SJSA1 (cell line): Measurements from ENCODE around the gene DDT. TPM values are rescaled to one million over a fixed set of nuclear protein-coding genes. Genes with fewer than 3 reads are reported as not detected.
"Not testable (repeated sequence)": the region's sequence is repeated elsewhere in the genome, so short reads cannot be mapped to it uniquely, and the experiment has no call there.

Source experiments
- DNase-seq, 2 experiments: peaks; one replicate each; pipeline ENCODE4 v3.0.0-alpha.2; 2015 to 2020; ENCODE audit warnings: low spot score in 2 of 2, low read depth in 1 of 2
- H3K27ac ChIP-seq: fragments of 250-450 bp; sonication (Bioruptor Pico); 2 replicates; pipeline ENCODE4 v1.5.1; 2020; ENCODE audit warnings: mild to moderate bottlenecking, moderate library complexity
- H3K27me3 ChIP-seq: fragments of 250-450 bp; sonication (Bioruptor Pico); replicated peaks from 2 replicates; pipeline ENCODE4 v1.5.1; 2020; ENCODE audit warnings: mild to moderate bottlenecking, moderate library complexity
- H3K36me3 ChIP-seq: fragments of 250-450 bp; sonication (Bioruptor Pico); 2 replicates; pipeline ENCODE4 v1.5.1; 2020; ENCODE audit warnings: mild to moderate bottlenecking
- H3K4me1 ChIP-seq: fragments of 250-450 bp; sonication (Bioruptor Pico); replicated peaks from 2 replicates; pipeline ENCODE4 v1.6.1; 2021; ENCODE audit warnings: mild to moderate bottlenecking
- H3K4me3 ChIP-seq: fragments of 250-450 bp; sonication (Bioruptor Pico); 2 replicates; pipeline ENCODE4 v1.5.1; 2020; ENCODE audit warnings: mild to moderate bottlenecking
- H3K9me3 ChIP-seq: fragments of 250-450 bp; sonication (Bioruptor Pico); replicated peaks from 2 replicates; pipeline ENCODE4 v1.5.1; 2020; ENCODE audit warnings: mild to moderate bottlenecking
- total RNA-seq: library from RNA; depleted of rRNA; stranded (reverse); fragments of >200 nt; shearing (Covaris generic); gene quantifications from 2 replicates; pipeline ENCODE4 v1.2.3, GENCODE V29; 2014

The DDT gene
- total RNA-seq, 1 experiment from 2014 or later = 86.0 TPM

GRCh38 chr22:24005201-24005600 lies 31.0 kb upstream of the DDT start, which contains the start of gene GSTT4:
Gene GSTT4, minus strand, starts transcription at chr22:24005453. Its CDS starts 97 bp downstream, at chr22:24005356.
- Histone ChIP-seq H3K4me3 (no peak within 1 kb of the TSS), H3K27me3 (no peaks in the 10 kb centered on the region), H3K4me1 (peaks cover 6% of the 10 kb centered on the region), H3K9me3 (0 out of 2 replicates have a peak, but pooled peaks cover 3% of the 10 kb centered on the region), H3K27ac (no peak within 1 kb of the TSS), H3K36me3 (no peaks in the 10 kb centered on the region)
- no peak for DNase-seq

DNA sequence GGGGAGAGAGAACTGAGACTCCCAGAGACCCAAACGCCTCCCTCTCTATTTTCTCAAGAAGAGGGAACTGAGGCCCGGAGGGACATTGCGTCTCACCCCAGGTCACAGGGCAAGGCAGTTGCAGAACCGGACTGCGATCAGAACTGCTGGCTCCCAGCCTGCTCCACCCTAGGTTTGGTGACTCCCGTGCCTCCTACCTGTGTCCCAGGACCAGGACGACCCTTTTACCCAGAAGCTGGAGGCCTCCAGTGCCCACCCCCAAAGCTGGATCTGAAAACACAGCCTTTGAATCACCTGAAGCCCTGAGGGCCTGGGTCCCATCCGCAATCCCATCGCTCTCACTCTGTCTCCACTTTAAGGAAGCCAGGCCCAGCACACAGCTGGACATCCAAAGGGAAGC lies 29.6 kb upstream of the DDT start:
- no peak for DNase-seq
- Histone ChIP-seq H3K4me3 (no peak overlapping the region), H3K27me3 (no peaks in the 10 kb centered on the region), H3K27ac (no peak overlapping the region), H3K9me3 (0 out of 2 replicates have a peak, but pooled peaks cover 3% of the 10 kb centered on the region), H3K4me1 (peaks cover 6% of the 10 kb centered on the region), H3K36me3 (no peaks in the 10 kb centered on the region)

DNA sequence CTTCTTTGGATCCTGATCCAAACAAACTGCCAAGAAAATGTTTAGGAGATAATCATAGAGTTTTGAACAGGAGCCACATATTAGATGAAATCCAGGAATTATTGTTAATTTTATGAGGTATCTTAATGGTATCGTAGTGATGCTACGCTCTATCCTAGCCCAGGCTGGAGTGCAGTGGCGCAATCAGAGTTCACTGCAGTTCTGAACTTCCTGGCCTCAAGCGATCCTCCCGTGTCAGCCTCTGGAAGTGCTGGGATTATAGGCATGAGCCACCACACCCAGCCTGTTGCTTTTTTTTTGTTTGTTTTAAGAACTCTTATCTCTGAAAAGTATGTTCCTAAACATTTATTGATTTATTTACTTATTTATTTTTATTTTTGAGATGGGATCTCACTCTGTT lies 28.6 kb upstream of the DDT start:
- 0 out of 2 replicates have a peak, but pooled peaks cover 3% of the 10 kb centered on the region for H3K9me3 ChIP-seq
- peaks cover 6% of the 10 kb centered on the region for H3K4me1 ChIP-seq
- no peak overlapping the region for H3K4me3 ChIP-seq
- H3K27ac ChIP-seq = no peak overlapping the region
- no peaks in the 10 kb centered on the region for H3K36me3 ChIP-seq
- no peaks in the 10 kb centered on the region for H3K27me3 ChIP-seq
- DNase-seq = no peak

GRCh38 chr22:24002272-24002671 lies 28.0 kb upstream of the DDT start:
- Histone ChIP-seq H3K4me3 (no peak overlapping the region), H3K4me1 (peaks cover 6% of the 10 kb centered on the region), H3K36me3 (no peaks in the 10 kb centered on the region), H3K27ac (no peak overlapping the region), H3K27me3 (no peaks in the 10 kb centered on the region), H3K9me3 (0 out of 2 replicates have a peak, but pooled peaks cover 3% of the 10 kb centered on the region)
- no peak for DNase-seq

DNA sequence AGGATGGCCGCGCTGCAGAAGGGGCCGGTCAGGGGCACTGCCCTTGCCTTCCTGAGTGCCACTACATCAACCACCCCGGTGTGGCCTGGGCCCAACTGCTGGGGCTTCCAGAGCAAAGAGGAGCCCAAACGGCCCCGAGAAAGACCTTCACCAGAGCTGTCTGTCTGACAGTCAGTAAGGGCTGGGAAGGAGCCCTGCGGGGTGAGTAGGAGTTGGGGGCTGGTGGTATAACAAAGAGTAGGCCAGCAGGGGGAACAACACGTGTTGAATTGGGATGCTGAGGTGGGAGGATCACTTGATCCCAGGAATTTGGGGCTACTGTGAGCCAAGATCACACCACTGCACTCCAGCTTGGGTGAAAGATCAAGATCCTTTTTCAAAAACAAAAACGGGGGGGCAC lies 27.1 kb upstream of the DDT start:
- peak overlapping the region; percentile 29; the same call in 1 of the 2 replicates for H3K27ac ChIP-seq
- no peak for DNase-seq
- no peaks in the 10 kb centered on the region for H3K36me3 ChIP-seq
- H3K9me3 ChIP-seq = no peaks in the 10 kb centered on the region
- H3K4me1 ChIP-seq = peaks cover 6% of the 10 kb centered on the region
- no peaks in the 10 kb centered on the region for H3K27me3 ChIP-seq
- no peak overlapping the region for H3K4me3 ChIP-seq

DNA sequence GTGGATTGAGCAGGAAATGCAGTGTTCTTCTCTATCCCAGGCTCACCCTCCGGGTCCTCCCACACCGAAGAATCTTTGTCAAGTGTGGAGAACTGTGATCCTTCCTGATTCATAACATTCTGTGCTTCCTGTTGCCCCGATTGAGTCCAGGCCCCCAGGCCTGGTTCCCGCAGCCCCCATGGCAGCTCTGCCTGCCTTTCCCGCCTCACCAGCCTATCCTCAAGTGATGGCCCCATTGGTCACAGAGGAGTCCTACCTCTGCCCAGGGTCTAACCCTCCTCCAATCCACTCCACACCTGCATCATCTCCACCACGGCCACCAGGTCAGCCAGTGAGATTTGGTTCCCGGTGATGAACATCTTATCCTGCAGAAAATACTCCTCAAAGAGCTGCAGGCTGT lies 25.5 kb upstream of the DDT start:
- H3K9me3 ChIP-seq, H3K27ac ChIP-seq, H3K36me3 ChIP-seq, H3K4me1 ChIP-seq, H3K4me3 ChIP-seq, DNase-seq, H3K27me3 ChIP-seq: not testable (repeated sequence)

DNA sequence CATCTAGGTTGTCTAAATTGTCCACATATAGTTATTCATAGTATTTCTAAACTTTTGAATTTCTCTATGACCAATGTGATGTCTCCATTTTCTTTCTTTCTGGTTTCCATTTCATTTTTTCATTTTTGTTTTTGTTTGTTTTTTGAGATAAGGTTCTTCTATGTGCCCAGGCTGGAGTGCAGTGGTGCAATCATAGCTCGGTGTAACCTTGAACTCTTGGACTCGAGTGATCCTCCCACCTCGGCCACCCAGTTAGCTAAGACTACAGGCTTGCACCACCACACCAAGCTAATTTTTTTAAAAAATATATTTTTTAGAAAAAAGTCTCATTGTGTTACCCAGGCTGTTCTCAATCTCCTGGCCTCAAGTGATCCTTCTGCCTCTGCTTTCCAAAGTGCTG lies 22.9 kb upstream of the DDT start:
- Histone ChIP-seq H3K27me3 (no peaks in the 10 kb centered on the region), H3K4me1 (peaks cover 6% of the 10 kb centered on the region), H3K27ac (no peak overlapping the region), H3K4me3 (no peak overlapping the region), H3K36me3 (no peaks in the 10 kb centered on the region), H3K9me3 (no peaks in the 10 kb centered on the region)
- DNase-seq = no peak

DNA sequence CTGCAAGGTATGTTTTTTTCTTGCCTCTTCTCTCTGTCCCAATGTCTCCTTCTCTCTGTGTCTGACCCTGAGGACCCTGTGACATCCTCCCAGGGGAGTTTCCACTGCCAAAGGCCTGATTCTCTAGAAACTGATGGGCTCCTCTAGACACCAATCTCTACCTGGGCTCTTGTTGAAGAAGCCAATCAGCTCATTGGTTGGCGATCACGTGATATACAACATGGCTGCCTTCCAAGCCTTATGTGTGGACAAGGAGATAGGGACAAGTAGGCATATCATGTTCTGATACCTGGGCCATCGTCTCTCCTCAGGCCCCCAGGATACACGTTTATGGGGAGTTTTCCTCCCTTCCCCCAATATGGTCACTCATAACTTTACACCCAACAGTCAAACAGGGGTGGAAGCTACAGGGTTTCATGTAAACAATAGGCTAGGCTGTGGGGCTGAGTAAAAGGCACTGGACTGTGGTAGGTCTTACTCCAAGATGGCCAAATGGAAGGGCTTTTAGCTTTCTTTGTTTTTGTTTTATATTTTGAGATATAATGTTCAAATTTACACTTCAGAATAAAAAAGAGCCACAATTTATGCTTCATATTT lies 19.4 kb upstream of the DDT start:
- not testable (repeated sequence) for H3K9me3 ChIP-seq, H3K36me3 ChIP-seq, H3K27ac ChIP-seq, H3K27me3 ChIP-seq, H3K4me1 ChIP-seq, H3K4me3 ChIP-seq, DNase-seq

- not testable (repeated sequence) for H3K4me1 ChIP-seq, DNase-seq, H3K9me3 ChIP-seq, H3K36me3 ChIP-seq, H3K27me3 ChIP-seq, H3K4me3 ChIP-seq, H3K27ac ChIP-seq
Observed at GRCh38 chr22:23993080-23993479, 18.8 kb upstream of the DDT start.

- not testable (repeated sequence) for H3K4me1 ChIP-seq, H3K9me3 ChIP-seq, H3K27me3 ChIP-seq, H3K36me3 ChIP-seq, H3K4me3 ChIP-seq, H3K27ac ChIP-seq
- peak in 1 of 2 experiments; percentile 43 for DNase-seq
Observed at GRCh38 chr22:23989583-23990244, 15.5 kb upstream of the DDT start.

DNA sequence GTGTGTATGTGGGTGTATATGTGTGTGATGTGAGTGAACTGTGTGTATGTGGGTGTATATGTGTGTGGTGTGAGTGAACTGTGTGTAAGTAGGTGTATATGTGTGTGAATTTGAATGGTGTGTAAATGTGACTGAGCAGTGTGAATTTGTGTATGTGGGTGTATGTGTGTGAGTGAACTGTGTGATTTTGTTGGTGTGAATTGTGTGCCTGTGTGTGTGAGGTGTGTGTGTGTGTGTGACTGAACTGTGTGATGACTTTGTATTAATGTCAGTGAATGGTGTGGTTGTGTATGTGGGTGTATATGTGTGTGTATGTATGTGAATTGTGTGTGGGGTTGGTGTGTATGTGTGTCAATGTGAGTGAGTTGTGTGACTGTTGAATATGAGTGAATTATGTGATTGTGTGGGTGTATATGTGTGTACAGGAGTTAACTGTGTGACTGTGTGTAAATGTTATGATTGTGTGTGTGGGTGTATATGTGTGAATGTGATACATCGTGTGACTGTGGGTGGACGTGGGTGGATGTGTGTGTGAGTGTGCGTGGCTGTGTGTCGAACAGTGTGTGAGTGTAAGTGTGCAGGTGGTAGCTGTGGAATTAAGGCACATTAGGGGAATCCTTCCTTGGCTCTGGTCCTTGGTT lies 12.4 kb upstream of the DDT start:
- not testable (repeated sequence) for H3K27ac ChIP-seq, H3K4me1 ChIP-seq, DNase-seq, H3K9me3 ChIP-seq, H3K27me3 ChIP-seq, H3K36me3 ChIP-seq, H3K4me3 ChIP-seq

GRCh38 chr22:23986089-23986488 lies 11.8 kb upstream of the DDT start:
- H3K27ac ChIP-seq, H3K36me3 ChIP-seq, H3K9me3 ChIP-seq, H3K27me3 ChIP-seq, H3K4me3 ChIP-seq, DNase-seq, H3K4me1 ChIP-seq: not testable (repeated sequence)

GRCh38 chr22:23984430-23984829 lies 10.2 kb upstream of the DDT start:
- H3K4me3 ChIP-seq = no peak overlapping the region
- H3K27ac ChIP-seq = no peak overlapping the region
- H3K4me1 ChIP-seq = no peaks in the 10 kb centered on the region
- no peaks in the 10 kb centered on the region for H3K9me3 ChIP-seq
- H3K36me3 ChIP-seq = no peaks in the 10 kb centered on the region
- H3K27me3 ChIP-seq = no peaks in the 10 kb centered on the region
- DNase-seq = no peak

GRCh38 chr22:23980567-23980966 lies 6.3 kb upstream of the DDT start:
- not testable (repeated sequence) for H3K27me3 ChIP-seq, H3K9me3 ChIP-seq, H3K4me1 ChIP-seq, H3K4me3 ChIP-seq, DNase-seq, H3K36me3 ChIP-seq, H3K27ac ChIP-seq
